GM12865 (cell line): ENCODE measurements around the gene HPSE2.

Experiments
- DNase-seq: peaks from one replicate; pipeline ENCODE4 v3.0.0; 2010; ENCODE audit warnings: low read depth
- H3K4me3 ChIP-seq: 2 replicates; pipeline ENCODE4 v1.5.1; 2011; ENCODE audit warnings: mild to moderate bottlenecking, low read depth, low read length, control low read depth
- TF ChIP-seq, protein P1 (sequence below): IDR thresholded peaks from 2 replicates; pipeline ENCODE4 v1.5.1; 2011; ENCODE audit warnings: low read length, control low read depth, low read depth, inconsistent platforms; ENCODE audit not compliant: insufficient read depth; ENCODE audit errors: missing control alignments

Gene HPSE2

GRCh38 chr10:98419469-98420261 is 816.0 kb downstream of the HPSE2 start:
- TF ChIP-seq, protein P1, sequence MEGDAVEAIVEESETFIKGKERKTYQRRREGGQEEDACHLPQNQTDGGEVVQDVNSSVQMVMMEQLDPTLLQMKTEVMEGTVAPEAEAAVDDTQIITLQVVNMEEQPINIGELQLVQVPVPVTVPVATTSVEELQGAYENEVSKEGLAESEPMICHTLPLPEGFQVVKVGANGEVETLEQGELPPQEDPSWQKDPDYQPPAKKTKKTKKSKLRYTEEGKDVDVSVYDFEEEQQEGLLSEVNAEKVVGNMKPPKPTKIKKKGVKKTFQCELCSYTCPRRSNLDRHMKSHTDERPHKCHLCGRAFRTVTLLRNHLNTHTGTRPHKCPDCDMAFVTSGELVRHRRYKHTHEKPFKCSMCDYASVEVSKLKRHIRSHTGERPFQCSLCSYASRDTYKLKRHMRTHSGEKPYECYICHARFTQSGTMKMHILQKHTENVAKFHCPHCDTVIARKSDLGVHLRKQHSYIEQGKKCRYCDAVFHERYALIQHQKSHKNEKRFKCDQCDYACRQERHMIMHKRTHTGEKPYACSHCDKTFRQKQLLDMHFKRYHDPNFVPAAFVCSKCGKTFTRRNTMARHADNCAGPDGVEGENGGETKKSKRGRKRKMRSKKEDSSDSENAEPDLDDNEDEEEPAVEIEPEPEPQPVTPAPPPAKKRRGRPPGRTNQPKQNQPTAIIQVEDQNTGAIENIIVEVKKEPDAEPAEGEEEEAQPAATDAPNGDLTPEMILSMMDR: no peak
- no peak overlapping the region for H3K4me3 ChIP-seq
- DNase-seq: no peak

DNA sequence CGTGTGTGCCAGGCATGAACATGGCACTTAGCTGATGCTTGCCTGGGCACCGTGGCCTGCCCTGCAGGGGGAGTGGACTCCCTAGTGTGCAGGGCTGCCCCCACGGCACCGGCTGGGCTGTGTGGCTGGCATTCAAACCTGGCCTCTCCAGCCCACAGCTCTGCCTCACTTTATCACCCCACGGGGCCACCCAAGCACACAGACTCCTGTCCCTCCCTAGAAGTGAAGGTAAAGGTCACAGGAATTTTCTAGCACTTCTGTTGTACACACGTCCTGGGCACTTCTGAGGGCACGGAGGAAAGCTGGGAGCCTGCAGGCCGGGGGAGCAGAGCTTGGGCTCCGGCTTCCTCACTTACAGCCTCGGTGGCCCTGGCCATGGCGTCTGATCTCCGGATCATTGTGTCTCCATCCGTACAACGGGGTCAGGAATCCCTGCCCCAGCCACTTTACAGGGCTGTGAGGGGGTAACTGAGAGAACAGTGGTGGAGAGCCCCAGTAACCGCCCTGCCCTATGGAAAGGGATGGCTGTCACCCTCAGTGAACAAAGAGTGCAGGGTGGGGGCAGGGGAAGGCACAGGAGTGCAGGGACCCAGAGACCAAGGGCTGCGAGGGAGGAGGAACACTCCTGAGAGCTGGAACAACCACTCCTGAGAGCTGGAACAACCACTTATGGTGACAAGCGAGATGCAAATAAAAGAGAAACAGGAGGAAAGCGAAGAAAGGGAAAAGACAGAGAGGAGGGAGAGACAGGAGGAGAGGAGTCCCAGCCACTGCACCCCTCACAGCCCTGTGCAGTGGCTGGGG is 816.8 kb downstream of the HPSE2 start:
- TF ChIP-seq, protein P1: no peak
- no peak for DNase-seq
- no peak overlapping the region for H3K4me3 ChIP-seq

GRCh38 chr10:98417973-98418664 is 817.5 kb downstream of the HPSE2 start:
- DNase-seq: no peak
- no peak overlapping the region for H3K4me3 ChIP-seq
- TF ChIP-seq, protein P1: no peak

GRCh38 chr10:98417481-98417959 is 818.1 kb downstream of the HPSE2 start:
- DNase-seq: no peak
- TF ChIP-seq, protein P1: no peak
- no peak overlapping the region for H3K4me3 ChIP-seq

DNA sequence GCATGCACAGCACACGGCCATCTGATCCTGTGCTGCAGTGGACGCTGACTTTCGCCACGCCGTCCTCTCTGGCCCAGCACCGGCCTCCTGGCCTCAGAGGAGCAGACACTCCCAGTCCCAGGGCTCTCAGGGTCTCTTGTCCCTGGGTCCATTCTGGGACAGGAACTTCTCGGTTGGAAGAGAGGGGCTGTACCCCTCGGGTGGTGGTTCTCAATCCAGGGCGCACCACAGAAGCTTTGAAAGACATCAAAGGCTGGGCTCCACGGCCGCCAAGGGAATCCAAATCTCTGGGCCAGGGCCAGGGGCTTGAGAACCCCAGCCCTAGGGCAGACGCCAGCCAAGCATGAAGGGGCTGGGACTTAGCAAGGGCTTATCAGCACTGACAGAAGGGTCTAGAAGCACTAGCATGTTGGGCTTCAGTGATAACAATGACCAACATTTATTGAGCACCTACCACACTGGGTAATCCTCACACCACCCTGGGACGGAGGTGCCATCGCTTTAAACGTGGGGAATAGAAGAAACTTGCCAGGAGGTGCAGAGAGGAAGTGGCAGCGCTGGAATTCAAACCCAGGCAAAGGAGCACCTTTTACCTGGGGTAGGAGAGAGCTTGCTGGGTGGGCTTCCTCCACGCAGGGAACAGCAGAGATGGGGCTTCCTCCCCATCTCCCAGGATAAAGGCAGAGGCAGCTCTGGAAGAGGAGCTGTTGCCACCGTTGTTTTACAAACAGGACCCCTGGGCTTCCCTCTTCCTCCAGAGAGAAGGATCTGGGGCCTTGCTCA is 818.9 kb downstream of the HPSE2 start:
- TF ChIP-seq, protein P1: no peak
- no peak for DNase-seq
- no peak overlapping the region for H3K4me3 ChIP-seq

DNA sequence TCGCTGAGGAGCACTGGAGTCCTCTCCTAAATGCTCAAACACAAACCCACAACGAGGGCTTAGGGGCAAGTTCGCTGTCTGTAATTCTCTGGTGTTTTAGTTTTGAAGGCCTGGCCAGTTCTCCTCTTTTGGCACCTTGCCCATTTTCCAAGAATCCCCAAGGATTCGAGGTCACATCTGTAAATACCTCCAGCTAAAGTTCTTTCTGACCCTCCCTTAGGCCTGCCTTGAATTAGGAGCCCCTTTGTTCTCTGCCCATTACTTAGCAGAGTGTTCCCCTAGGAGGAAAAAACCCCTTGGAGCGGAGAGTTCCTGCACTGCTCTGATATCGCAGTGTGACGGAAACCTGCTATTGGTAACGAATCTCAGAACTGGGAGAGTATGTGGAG is 819.9 kb downstream of the HPSE2 start:
- H3K4me3 ChIP-seq: no peak overlapping the region
- TF ChIP-seq, protein P1: no peak
- no peak for DNase-seq
